Measurements from ENCODE around the gene METTL15.

DNA sequence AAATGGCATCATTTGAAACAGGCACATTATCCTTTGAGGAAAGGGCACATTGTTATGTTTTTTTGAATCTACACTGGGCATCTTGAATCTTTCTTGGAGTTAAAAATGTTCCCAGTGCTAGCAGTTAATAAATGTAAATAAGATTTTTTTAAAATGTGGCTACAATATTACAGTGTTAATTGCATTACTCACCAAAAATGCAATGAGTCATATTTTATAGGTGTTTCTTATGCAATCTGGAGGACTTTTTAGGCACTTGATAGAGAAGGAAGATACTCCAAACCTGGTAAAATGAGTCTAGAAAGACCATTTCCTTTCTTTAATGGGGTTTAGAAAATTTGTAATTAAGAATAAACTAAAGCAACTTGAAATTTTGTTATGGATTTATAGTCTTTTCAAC, 238.0 kb downstream of the METTL15 start:
- no peak for TF ChIP-seq POLR2A (IDR thresholded peaks at IDR 0.05; ENCODE audit: low read depth, low read length)
- TF ChIP-seq POLR2AphosphoS5 (IDR thresholded peaks at IDR 0.05; ENCODE audit: low read depth, low read length), result no peak

All from GM12892 (cell line).